Kidney tubule cell (primary cell): ENCODE data around the gene MGST2.
A peak's percentile ranks its signal among the peaks of the same experiment; 100 is the strongest.

Experiments used
- DNase-seq: peaks from one replicate; pipeline ENCODE4 v3.0.0-alpha.2; 2018; ENCODE audit warnings: low spot score

Gene MGST2

DNA sequence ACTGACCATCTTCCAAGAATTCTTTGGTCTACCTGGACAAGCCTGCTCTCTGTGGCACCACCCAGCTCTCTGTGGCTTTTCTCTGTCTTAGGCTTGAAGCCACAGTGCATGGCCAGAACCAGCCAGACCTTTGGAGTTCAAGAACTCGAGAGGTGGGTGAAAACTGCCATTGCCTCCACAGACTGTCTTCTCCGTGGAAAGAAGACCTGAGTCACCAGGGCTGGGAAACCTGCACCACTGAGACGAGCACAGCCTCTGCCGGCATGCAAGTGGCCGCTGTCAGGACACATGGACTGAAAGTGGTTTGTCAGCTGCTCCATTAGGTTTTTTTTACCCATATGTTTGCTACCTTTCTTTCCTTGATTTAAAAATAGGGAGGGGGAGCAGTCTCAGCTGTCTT, 74.5 kb downstream of the MGST2 start:
- no peak for DNase-seq

DNA sequence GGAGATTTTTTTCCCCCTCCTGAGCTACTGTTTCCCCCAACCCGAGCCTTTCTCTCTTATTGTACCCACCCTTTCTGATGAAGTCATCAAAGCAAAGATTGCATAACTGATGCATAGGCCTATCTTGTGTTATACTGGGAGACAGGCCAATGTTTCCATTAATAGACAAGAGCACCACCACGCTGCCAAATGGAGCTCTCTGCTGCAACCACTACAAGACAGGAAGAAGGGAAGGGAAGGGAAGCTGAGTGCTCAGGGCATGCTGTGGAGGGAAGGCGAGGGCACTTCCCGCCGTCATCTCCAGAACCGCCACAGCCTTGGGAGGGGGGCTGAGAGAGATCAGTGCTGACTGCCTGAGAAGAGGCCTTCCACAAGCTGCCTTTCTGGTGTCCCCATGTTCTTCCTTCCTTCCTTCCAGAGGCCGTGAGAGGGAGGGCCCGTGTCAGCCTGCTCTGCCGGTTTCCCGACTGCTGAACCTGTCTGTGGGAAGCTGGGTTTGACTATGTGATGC, 75.0 kb downstream of the MGST2 start:
- no peak for DNase-seq

DNA sequence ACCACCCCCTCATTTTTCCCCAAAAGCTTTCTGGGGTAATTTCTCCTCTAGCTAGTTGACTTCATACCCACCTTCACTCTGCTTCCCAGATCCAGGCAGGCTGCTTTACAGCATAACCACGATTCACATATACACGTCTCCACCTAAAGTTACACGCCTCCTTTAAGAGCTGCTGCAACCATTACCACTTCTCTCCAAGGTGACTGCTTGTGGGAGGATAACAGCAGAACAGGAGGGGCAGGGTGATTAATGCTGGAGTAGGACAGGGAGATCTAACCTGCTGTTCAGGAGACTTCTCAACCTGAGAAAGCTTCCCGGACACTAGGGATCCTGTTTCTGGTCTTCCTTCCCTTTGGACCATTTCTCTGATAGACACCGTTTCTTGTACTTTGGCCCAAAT, 77.4 kb downstream of the MGST2 start:
- no peak for DNase-seq

DNA sequence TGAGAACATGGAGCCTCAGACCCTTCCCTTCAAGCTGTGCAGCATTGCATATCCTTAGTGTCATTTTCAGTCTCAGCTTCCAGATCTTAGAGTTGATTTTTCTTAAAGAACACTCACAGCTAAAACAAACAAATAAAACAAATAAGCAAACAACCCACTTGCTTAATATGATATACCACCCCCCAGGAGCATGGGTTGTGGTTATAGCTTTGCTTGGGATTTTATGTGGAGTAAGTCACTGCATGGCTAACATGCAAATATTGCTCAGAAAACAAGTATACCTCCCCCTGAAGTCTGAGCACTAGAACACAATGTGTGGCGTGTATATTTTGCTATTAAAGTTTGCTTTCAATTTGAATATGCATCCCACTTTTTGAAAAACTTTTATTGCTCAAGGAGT, 78.6 kb downstream of the MGST2 start:
- DNase-seq: no peak

DNA sequence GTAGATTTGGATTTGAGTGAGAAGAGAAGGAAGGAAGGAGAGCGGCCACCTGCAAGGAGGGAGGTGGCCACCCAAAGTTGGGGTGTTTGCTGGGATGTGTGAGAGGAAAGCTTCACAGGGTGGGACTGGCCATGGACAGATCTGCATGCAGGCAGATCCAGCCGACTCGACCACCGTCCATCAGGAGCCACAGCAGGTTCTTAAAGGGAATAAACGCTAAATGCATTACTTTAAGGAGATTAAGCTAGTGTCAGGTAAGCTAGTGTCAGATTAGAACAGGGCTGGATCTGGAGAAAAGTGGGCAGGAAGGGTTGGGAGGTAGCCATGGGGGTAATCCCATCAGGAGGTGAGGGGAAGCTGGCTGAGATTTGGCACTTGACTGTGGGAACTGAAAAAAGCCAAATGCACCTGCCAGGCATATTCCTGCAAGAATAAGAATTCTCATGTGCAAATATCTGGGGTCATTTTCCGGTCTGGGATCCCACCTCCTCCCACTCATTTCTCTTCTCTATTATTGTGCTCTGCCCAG, 79.6 kb downstream of the MGST2 start:
- no peak for DNase-seq

DNA sequence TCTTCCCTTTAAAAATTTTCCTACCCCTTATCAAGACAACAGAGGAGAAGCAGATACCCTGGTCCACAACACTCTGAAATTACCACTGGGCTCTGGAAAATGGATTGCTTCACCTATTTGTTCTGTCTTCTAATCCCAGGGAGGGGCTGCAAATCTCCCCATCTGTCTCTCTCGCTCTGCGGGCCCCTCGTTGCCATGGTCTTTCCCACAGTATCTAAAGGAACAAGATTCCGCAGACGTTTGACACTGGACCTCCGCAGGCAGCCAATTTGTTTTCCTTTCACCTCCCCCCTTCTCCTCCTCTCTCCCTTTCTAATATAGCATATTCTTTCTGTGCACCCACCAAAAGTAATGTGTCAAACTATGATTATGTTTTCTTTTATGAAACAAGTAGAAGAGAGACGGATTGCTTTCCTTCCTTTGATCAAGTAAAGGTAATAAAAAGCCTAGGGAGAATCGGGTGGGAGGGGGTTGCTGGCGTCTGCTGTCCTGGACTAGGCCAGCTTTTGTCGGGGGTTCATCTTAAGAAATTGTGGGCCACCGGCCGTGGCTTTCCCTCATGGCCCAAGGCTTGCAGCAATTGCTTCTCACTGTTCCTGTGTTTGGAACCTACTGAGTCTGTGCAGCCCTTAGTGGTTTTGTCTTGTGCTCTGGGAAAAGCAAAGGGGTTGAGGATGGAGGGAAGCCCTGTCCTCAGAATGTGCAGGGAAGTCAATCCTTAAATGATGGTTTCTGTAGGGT, 81.0 kb downstream of the MGST2 start:
- no peak for DNase-seq

DNA sequence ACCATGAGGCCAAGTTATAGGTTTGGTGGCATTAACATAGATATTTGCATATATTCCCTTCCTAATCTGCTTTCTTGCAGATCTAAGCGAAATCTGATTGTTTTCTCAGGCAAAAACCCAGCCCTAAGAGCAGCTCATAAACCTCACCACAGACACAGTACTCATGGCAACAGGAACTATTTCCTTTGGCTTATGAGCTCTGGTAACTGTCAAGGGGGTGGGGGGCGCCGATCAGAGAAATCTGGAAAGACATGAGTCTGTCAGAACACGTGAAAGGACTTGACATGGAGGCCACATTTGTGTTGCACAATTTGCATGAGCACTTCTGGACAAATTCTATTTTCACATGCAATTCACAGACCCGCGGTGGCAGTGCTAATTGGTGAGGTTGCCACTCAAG, 83.7 kb downstream of the MGST2 start:
- DNase-seq: no peak

DNA sequence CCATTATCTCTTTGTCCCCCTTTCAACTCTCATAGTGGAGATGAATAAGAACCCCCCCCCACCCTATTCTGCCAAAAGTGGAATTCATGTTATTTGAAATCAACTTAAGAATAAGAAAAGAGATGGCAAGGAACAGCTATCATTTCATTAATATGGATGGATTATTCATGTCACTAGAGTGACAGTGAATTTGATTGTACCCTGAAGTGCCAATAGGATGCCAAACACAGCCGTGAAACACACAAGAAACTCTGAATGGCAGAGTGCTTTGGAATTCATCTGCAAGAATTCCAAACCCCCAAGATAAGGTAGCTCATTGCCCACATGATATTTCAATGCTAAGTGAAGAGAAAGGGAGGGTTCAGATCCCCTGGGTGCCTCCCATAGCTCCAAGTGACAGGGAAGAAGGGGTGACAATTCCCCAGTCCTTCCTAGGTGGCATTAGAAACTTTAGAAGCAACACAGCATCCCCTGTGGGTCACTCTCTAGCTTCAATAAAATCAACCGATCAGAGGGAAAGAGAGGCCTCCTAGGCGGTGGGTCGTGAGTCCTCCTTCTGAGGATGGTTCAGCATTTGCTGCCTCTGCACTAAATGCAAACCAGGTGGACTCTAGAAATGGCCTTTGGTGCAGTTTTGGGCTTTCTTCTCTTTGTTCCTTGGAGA, 84.3 kb downstream of the MGST2 start:
- no peak for DNase-seq

DNA sequence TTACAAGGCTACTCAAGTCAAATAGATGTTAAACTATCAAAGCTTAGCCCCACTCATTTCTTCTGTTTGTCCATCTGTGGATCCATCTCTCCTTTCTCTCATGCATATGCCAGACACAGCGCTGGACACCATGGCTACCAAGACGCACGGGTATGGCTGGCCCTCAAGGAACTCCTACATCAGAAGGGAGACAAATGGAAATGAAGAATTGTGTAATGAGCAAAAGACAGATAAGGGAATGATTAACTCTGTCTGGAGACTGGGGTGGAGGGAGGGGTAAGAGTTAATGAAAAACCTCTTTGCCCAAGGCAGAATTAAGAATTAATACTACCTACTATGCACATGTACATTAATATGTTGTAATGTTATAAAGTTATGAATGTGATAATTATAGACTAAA, 88.1 kb downstream of the MGST2 start:
- peak; percentile 45 for DNase-seq
